CD4-positive, alpha-beta T cell treated with Interleukin-1 beta for 1 hour (primary cell): ENCODE measurements around the gene CHKA.

Experiments used
- DNase-seq, 2 donors: peaks; one replicate each; pipeline ENCODE4 v3.0.0-alpha.2; 2020 to 2022

The CHKA gene

GRCh38 chr11:68067991-68068390 lies 53.2 kb downstream of the CHKA start:
- DNase-seq: no peak

GRCh38 chr11:68066742-68067141 lies 54.4 kb downstream of the CHKA start:
- no peak for DNase-seq

- DNase-seq: no peak
Observed at GRCh38 chr11:68065841-68066240, 55.3 kb downstream of the CHKA start.

- DNase-seq: no peak
Observed at GRCh38 chr11:68064926-68065325, 56.3 kb downstream of the CHKA start.

- no peak for DNase-seq
Observed at GRCh38 chr11:68061508-68061907, 59.7 kb downstream of the CHKA start.

- DNase-seq: no peak
Observed at GRCh38 chr11:68057807-68058206, 63.4 kb downstream of the CHKA start.

GRCh38 chr11:68056317-68057285 lies 64.6 kb downstream of the CHKA start:
- no peak for DNase-seq

GRCh38 chr11:68053981-68054812 lies 67.0 kb downstream of the CHKA start:
- DNase-seq: no peak

GRCh38 chr11:68053117-68053516 lies 68.1 kb downstream of the CHKA start:
- no peak for DNase-seq

- DNase-seq: no peak
Observed at GRCh38 chr11:68052137-68052873, 68.9 kb downstream of the CHKA start.

GRCh38 chr11:68051191-68052136 lies 69.7 kb downstream of the CHKA start:
- DNase-seq: no peak

GRCh38 chr11:68050371-68050841 lies 70.8 kb downstream of the CHKA start:
- DNase-seq: no peak

- no peak for DNase-seq
Observed at GRCh38 chr11:68049509-68050370, 71.4 kb downstream of the CHKA start.

GRCh38 chr11:68048681-68049508 lies 72.3 kb downstream of the CHKA start:
- DNase-seq: no peak

GRCh38 chr11:68047437-68048290 lies 73.5 kb downstream of the CHKA start:
- no peak for DNase-seq

- DNase-seq: no peak
Observed at GRCh38 chr11:68044898-68045351, 76.3 kb downstream of the CHKA start.

GRCh38 chr11:68044145-68044813 lies 76.9 kb downstream of the CHKA start:
- no peak for DNase-seq
